GM12892 (cell line): ENCODE measurements around the gene ANKRD6.

Experiments used
- POLR2A ChIP-seq: IDR thresholded peaks from 2 replicates; pipeline ENCODE4 v1.6.1; 2011; ENCODE audit warnings: low read depth, low read length, control low read depth
- POLR2AphosphoS5 ChIP-seq: IDR thresholded peaks from 2 replicates; pipeline ENCODE4 v1.6.1; 2011; ENCODE audit warnings: low read depth, low read length, control low read depth
- TAF1 ChIP-seq: IDR thresholded peaks from 2 replicates; pipeline ENCODE4 v1.6.1; 2011; ENCODE audit warnings: low read depth, mild to moderate bottlenecking, control low read depth, low read length, borderline replicate concordance

- no peak for TF ChIP-seq POLR2A
- TF ChIP-seq TAF1: no peak
- no peak for TF ChIP-seq POLR2AphosphoS5
Measured at GRCh38 chr6:89392823-89393222, 40.1 kb upstream of the ANKRD6 start.
